ENCODE results near the gene SLC29A4. TPM values are rescaled to one million over a fixed set of nuclear protein-coding genes. Genes with fewer than 3 reads are reported as not detected.
"Not testable (repeated sequence)": the region's sequence is repeated elsewhere in the genome, so short reads cannot be mapped to it uniquely, and the experiment has no call there.

SLC29A4 gene
- total RNA-seq, 1 experiment from 2014 or later, result 24.5 TPM

DNA sequence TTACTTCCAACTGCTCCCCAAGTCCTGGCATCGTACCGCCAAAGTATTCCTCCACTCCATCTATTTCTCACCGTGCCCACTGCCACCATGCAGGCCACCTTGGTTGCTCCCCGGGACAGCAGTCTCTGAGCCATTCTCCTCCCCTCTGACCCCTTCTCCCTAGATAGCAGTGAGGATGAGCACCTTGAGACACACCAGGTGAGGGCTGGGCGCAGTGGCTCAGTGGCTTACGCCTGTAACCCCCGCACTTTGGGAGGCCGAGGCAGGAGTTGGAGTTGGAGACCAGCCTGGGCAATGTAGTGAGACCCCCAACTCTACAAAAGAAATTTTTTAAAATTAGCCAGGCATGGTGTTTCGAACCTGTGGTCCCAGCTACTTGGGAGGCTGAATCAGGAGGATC, 4.2 kb downstream of the SLC29A4 start:
- RAD21 ChIA-PET (ENCODE audit: low non-redundant PET in 1 of 2, low total read pairs in 2 of 2, uncharacterized antibody in 2 of 2, unreplicated experiment in 2 of 2), result no interaction called here

DNA sequence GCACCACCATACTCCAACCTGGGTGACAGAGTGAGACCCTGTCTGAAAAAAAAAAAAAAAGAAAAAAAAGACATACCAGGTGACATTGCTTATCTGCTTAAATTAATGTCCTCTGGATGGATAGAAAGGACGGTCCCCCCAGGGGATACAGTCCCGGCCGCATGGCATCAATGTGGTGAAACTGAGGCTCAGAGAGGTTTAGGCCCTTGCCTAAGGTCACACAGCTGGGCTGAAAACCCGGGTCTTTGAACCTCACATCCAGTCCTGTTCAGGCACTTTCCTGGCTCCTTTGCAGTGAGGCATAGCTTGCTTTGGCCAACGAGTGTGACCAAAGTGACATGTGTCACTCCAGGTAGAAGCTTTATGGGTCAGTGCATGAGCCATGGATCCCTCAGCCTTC, 4.6 kb downstream of the SLC29A4 start:
- ATAC-seq; CTCF ChIA-PET; DNase-seq (ENCODE audit: low read depth, low spot score); BruUV-seq (replicated peaks); H3K4me2 ChIP-seq (ENCODE audit: low read length); H3K9me2 ChIP-seq (ENCODE audit: insufficient read depth); RAD21 ChIA-PET (ENCODE audit: low non-redundant PET in 1 of 2, low total read pairs in 2 of 2, uncharacterized antibody in 2 of 2, unreplicated experiment in 2 of 2); H4K20me1 ChIP-seq (ENCODE audit: insufficient read depth); H3K27ac ChIP-seq (ENCODE audit: low read depth, low read length); intact Hi-C loops (cut with micrococcal nuclease); H3K36me3 ChIP-seq (ENCODE audit: control insufficient read depth in 1 of 2, insufficient read depth in 2 of 2, low read length in 2 of 2); H3K27me3 ChIP-seq (ENCODE audit: insufficient read depth, low read length); H3K4me3 ChIP-seq (replicated peaks in 1 of 2; ENCODE audit: low read depth in 1 of 2, low read length in 2 of 2); H2AFZ ChIP-seq (ENCODE audit: low read depth, low read length, poor library complexity, severe bottlenecking); H3K9me3 ChIP-seq (ENCODE audit: control insufficient read depth in 1 of 2, insufficient read depth in 1 of 2, low read depth in 1 of 2, low read length in 2 of 2); H3K79me2 ChIP-seq (ENCODE audit: insufficient read depth, low read length); H3K9ac ChIP-seq (ENCODE audit: low read length): not testable (repeated sequence)
- POLR2A ChIA-PET, result interaction anchor here (0.7 kb wide), 1 partner anchor 13 kb away, joined by 4 read pairs; no protein-coding TSS in a partner anchor
- H3K4me1 ChIP-seq (ENCODE audit: control insufficient read depth in 1 of 2, insufficient read depth in 2 of 2, low read length in 2 of 2), result peaks cover 12 to 18% of the 10 kb centered on the region in 2 experiments

More for the DNA sequence above, 4.2 kb downstream of the SLC29A4 start:
- H3K4me2 ChIP-seq (ENCODE audit: low read length), result no peak overlapping the region
- no peaks in the 10 kb centered on the region for H4K20me1 ChIP-seq (ENCODE audit: insufficient read depth)
- ChIA-PET CTCF (no interaction called here), POLR2A (interaction anchor here (0.7 kb wide), 1 partner anchor 13 kb away, joined by 4 read pairs; no protein-coding TSS in a partner anchor)
- no peak for DNase-seq (ENCODE audit: low read depth, low spot score)
- no peaks in the 10 kb centered on the region for H3K79me2 ChIP-seq (ENCODE audit: insufficient read depth, low read length)
- H3K9ac ChIP-seq (ENCODE audit: low read length), result no peak overlapping the region
- H2AFZ ChIP-seq (ENCODE audit: low read depth, low read length, poor library complexity, severe bottlenecking), result no peak overlapping the region
- no TSS peak for BruUV-seq (replicated peaks)
- peaks cover 12 to 22% of the 10 kb centered on the region in 2 experiments for H3K4me1 ChIP-seq (ENCODE audit: control insufficient read depth in 1 of 2, insufficient read depth in 2 of 2, low read length in 2 of 2)
- H3K36me3 ChIP-seq (ENCODE audit: control insufficient read depth in 1 of 2, insufficient read depth in 2 of 2, low read length in 2 of 2), result 0 out of 4 replicates have a peak, but pooled peaks cover 0 to 2% of the 10 kb centered on the region in 2 experiments
- no peaks in the 10 kb centered on the region for H3K27me3 ChIP-seq (ENCODE audit: insufficient read depth, low read length)
- H3K27ac ChIP-seq (ENCODE audit: low read depth, low read length), result no peak overlapping the region
- TF ChIP-seq SIN3A (IDR thresholded peaks at IDR 0.05; ENCODE audit: low read depth), result no peak
- TF ChIP-seq CBX3 (IDR thresholded peaks at IDR 0.05; ENCODE audit: low read depth), result no peak
- TF ChIP-seq, protein P1, sequence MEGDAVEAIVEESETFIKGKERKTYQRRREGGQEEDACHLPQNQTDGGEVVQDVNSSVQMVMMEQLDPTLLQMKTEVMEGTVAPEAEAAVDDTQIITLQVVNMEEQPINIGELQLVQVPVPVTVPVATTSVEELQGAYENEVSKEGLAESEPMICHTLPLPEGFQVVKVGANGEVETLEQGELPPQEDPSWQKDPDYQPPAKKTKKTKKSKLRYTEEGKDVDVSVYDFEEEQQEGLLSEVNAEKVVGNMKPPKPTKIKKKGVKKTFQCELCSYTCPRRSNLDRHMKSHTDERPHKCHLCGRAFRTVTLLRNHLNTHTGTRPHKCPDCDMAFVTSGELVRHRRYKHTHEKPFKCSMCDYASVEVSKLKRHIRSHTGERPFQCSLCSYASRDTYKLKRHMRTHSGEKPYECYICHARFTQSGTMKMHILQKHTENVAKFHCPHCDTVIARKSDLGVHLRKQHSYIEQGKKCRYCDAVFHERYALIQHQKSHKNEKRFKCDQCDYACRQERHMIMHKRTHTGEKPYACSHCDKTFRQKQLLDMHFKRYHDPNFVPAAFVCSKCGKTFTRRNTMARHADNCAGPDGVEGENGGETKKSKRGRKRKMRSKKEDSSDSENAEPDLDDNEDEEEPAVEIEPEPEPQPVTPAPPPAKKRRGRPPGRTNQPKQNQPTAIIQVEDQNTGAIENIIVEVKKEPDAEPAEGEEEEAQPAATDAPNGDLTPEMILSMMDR (IDR thresholded peaks at IDR 0.05 in 2 of 3, conservative IDR thresholded peaks at IDR 0.05 in 1 of 3; ENCODE audit: borderline replicate concordance in 1 of 3, insufficient read depth in 1 of 3, low read depth in 2 of 3, low read length in 2 of 3), result no peak
- no peak for TF ChIP-seq POLR2A (IDR thresholded peaks at IDR 0.05; ENCODE audit: borderline replicate concordance, extremely low read depth, insufficient read depth, insufficient read length)
- TF ChIP-seq JUND (IDR thresholded peaks at IDR 0.05), result no peak
- TF ChIP-seq CEBPB (IDR thresholded peaks at IDR 0.05; ENCODE audit: low read depth), result no peak
- no peak for TF ChIP-seq EZH2phosphoT487 (IDR thresholded peaks at IDR 0.05; ENCODE audit: borderline replicate concordance)
- TF ChIP-seq EZH2 (IDR thresholded peaks at IDR 0.05), result no peak
- no peak for TF ChIP-seq RAD21 (IDR thresholded peaks at IDR 0.05; ENCODE audit: low read depth)
- TF ChIP-seq, protein P2, sequence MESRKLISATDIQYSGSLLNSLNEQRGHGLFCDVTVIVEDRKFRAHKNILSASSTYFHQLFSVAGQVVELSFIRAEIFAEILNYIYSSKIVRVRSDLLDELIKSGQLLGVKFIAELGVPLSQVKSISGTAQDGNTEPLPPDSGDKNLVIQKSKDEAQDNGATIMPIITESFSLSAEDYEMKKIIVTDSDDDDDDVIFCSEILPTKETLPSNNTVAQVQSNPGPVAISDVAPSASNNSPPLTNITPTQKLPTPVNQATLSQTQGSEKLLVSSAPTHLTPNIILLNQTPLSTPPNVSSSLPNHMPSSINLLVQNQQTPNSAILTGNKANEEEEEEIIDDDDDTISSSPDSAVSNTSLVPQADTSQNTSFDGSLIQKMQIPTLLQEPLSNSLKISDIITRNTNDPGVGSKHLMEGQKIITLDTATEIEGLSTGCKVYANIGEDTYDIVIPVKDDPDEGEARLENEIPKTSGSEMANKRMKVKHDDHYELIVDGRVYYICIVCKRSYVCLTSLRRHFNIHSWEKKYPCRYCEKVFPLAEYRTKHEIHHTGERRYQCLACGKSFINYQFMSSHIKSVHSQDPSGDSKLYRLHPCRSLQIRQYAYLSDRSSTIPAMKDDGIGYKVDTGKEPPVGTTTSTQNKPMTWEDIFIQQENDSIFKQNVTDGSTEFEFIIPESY (IDR thresholded peaks at IDR 0.05; ENCODE audit: extremely low read depth, insufficient replicate concordance, low read length), result no peak
- no peak for TF ChIP-seq EGR1 (IDR thresholded peaks at IDR 0.05; ENCODE audit: low read depth)
- TF ChIP-seq ZFX (IDR thresholded peaks at IDR 0.05), result no peak
- no peak for TF ChIP-seq SRF (IDR thresholded peaks at IDR 0.05; ENCODE audit: low read depth)
- TF ChIP-seq TCF7L2 (IDR thresholded peaks at IDR 0.05; ENCODE audit: borderline replicate concordance, extremely low read depth, insufficient read depth, insufficient read length), result no peak
- no peak for TF ChIP-seq YY1 (IDR thresholded peaks at IDR 0.05; ENCODE audit: extremely low read depth, insufficient replicate concordance, low read depth, low read length)
- TF ChIP-seq ELF1 (IDR thresholded peaks at IDR 0.05; ENCODE audit: borderline replicate concordance, low read depth), result no peak
- TF ChIP-seq, protein P3, sequence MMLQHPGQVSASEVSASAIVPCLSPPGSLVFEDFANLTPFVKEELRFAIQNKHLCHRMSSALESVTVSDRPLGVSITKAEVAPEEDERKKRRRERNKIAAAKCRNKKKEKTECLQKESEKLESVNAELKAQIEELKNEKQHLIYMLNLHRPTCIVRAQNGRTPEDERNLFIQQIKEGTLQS (IDR thresholded peaks at IDR 0.05), result no peak
- TF ChIP-seq SP1 (IDR thresholded peaks at IDR 0.05; ENCODE audit: low read depth), result no peak
- no peak overlapping the region for H3K4me3 ChIP-seq (replicated peaks in 1 of 2; ENCODE audit: low read depth in 1 of 2, low read length in 2 of 2)
- intact Hi-C loops (cut with micrococcal nuclease), result no loop called here
- no peaks in the 10 kb centered on the region for H3K9me3 ChIP-seq (ENCODE audit: control insufficient read depth in 1 of 2, insufficient read depth in 1 of 2, low read depth in 1 of 2, low read length in 2 of 2)
- no peaks in the 10 kb centered on the region for H3K9me2 ChIP-seq (ENCODE audit: insufficient read depth)
- no peak for ATAC-seq
